SK-N-SH (cell line): ENCODE data around the gene SLC2A5.

Source experiments
- NRF1 ChIP-seq: IDR thresholded peaks from 2 replicates; pipeline ENCODE4 v1.6.1; 2012; ENCODE audit warnings: low read depth, mild to moderate bottlenecking, low read length
- POLR2AphosphoS5 ChIP-seq: IDR thresholded peaks from 2 replicates; pipeline ENCODE4 v1.6.1; 2012; ENCODE audit warnings: low read depth, low read length
- RAD21 ChIP-seq: IDR thresholded peaks from 2 replicates; pipeline ENCODE4 v1.6.1; 2012; ENCODE audit warnings: mild to moderate bottlenecking, low read length
- SIN3A ChIP-seq: IDR thresholded peaks from 2 replicates; pipeline ENCODE4 v1.6.1; 2012; ENCODE audit warnings: low read depth, mild to moderate bottlenecking, low read length, moderate library complexity, borderline replicate concordance
- TAF1 ChIP-seq: IDR thresholded peaks from 2 replicates; pipeline ENCODE4 v1.6.1; 2012; ENCODE audit warnings: low read depth, mild to moderate bottlenecking, low read length, moderate library complexity, borderline replicate concordance
- TF ChIP-seq, protein P1 (sequence below): fragments of 200-600 bp; sonication (generic); IDR thresholded peaks from 2 replicates; pipeline ENCODE4 v1.6.1; 2017; ENCODE audit warnings: antibody characterized with exemption, mild to moderate bottlenecking, moderate library complexity
- TF ChIP-seq, protein P2 (sequence below): fragments of 150-350 bp; IDR thresholded peaks from 2 replicates; pipeline ENCODE4 v1.6.1; 2017; ENCODE audit warnings: antibody characterized with exemption, low read length, low read depth, borderline replicate concordance
- TF ChIP-seq, protein P3 (sequence below): IDR thresholded peaks from 2 replicates; pipeline ENCODE4 v1.6.1; 2012; ENCODE audit warnings: mild to moderate bottlenecking, low read depth, low read length, moderate library complexity

DNA sequence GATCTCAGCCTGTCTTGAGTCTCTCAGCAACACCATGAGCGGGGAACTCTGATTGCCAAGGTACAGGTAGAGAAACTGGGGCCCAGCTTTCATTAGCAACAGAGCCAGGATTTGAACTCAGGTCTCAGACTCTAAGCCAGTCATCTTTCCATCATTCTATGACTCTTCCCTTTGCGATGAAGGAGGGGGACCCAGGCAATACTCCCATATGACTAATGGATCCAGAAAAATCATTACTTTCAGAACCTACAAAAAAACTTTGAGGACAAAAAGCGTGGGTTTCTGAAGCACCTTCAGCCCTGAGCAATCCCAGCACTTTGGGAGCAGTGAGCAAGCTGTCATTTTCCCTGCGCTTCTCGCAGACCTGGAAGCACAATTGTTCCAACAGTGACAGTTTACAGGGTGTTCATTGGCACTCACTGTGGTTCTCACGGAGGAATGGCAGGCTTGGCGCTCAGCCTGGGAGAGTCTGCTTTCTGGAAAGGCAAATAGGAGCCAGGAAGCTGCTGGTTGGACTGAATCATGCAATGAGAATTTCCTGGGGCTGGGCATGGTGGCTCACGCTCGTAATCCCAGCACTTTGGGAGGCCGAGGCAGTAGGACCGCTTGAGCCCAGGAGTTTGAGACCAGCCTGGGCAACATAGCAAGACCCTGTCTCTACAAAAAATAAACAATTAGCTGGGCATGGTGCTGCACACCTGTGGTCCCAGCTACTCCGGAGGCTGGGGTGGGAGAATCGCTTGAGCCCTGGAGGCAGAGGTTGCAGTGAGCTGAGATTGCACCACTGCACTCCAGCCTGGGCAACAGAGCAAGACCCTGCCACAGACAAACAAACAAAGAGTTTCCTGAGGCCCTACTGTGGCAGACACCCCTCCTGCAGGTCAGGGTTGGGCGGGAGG lies 83.3 kb downstream of the SLC2A5 start:
- TF ChIP-seq NRF1 (no peak), POLR2AphosphoS5 (no peak), RAD21 (no peak), TAF1 (no peak), SIN3A (no peak)
- TF ChIP-seq, protein P1, sequence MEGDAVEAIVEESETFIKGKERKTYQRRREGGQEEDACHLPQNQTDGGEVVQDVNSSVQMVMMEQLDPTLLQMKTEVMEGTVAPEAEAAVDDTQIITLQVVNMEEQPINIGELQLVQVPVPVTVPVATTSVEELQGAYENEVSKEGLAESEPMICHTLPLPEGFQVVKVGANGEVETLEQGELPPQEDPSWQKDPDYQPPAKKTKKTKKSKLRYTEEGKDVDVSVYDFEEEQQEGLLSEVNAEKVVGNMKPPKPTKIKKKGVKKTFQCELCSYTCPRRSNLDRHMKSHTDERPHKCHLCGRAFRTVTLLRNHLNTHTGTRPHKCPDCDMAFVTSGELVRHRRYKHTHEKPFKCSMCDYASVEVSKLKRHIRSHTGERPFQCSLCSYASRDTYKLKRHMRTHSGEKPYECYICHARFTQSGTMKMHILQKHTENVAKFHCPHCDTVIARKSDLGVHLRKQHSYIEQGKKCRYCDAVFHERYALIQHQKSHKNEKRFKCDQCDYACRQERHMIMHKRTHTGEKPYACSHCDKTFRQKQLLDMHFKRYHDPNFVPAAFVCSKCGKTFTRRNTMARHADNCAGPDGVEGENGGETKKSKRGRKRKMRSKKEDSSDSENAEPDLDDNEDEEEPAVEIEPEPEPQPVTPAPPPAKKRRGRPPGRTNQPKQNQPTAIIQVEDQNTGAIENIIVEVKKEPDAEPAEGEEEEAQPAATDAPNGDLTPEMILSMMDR, result no peak
- TF ChIP-seq, protein P2, sequence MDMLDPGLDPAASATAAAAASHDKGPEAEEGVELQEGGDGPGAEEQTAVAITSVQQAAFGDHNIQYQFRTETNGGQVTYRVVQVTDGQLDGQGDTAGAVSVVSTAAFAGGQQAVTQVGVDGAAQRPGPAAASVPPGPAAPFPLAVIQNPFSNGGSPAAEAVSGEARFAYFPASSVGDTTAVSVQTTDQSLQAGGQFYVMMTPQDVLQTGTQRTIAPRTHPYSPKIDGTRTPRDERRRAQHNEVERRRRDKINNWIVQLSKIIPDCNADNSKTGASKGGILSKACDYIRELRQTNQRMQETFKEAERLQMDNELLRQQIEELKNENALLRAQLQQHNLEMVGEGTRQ, result no peak
- TF ChIP-seq, protein P3, sequence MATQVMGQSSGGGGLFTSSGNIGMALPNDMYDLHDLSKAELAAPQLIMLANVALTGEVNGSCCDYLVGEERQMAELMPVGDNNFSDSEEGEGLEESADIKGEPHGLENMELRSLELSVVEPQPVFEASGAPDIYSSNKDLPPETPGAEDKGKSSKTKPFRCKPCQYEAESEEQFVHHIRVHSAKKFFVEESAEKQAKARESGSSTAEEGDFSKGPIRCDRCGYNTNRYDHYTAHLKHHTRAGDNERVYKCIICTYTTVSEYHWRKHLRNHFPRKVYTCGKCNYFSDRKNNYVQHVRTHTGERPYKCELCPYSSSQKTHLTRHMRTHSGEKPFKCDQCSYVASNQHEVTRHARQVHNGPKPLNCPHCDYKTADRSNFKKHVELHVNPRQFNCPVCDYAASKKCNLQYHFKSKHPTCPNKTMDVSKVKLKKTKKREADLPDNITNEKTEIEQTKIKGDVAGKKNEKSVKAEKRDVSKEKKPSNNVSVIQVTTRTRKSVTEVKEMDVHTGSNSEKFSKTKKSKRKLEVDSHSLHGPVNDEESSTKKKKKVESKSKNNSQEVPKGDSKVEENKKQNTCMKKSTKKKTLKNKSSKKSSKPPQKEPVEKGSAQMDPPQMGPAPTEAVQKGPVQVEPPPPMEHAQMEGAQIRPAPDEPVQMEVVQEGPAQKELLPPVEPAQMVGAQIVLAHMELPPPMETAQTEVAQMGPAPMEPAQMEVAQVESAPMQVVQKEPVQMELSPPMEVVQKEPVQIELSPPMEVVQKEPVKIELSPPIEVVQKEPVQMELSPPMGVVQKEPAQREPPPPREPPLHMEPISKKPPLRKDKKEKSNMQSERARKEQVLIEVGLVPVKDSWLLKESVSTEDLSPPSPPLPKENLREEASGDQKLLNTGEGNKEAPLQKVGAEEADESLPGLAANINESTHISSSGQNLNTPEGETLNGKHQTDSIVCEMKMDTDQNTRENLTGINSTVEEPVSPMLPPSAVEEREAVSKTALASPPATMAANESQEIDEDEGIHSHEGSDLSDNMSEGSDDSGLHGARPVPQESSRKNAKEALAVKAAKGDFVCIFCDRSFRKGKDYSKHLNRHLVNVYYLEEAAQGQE, result no peak
